GM12891 (cell line): ENCODE measurements around the gene FCRL1. TPM values are rescaled to one million over a fixed set of nuclear protein-coding genes. Genes with fewer than 3 reads are reported as not detected.

Experiments used
- DNase-seq: peaks from one replicate; pipeline ENCODE4 v3.0.0; 2011; ENCODE audit warnings: low spot score; ENCODE audit not compliant: insufficient read length
- FAIRE-seq: peaks from 2 replicates; lab custom pipeline; 2011; peaks lifted over from hg19 to GRCh38; lab: Jason Lieb, UNC
- PAX5 ChIP-seq: IDR thresholded peaks from 2 replicates; pipeline ENCODE4 v1.6.1; 2011; ENCODE audit warnings: low read length, moderate library complexity, mild to moderate bottlenecking; ENCODE audit not compliant: insufficient read depth, severe bottlenecking
- POLR2A ChIP-seq: IDR thresholded peaks from 2 replicates; pipeline ENCODE4 v1.6.1; 2011; ENCODE audit warnings: low read depth, low read length, control low read depth
- POLR2AphosphoS5 ChIP-seq: IDR thresholded peaks from 2 replicates; pipeline ENCODE4 v1.6.1; 2011; ENCODE audit warnings: low read depth, low read length, control low read depth
- POU2F2 ChIP-seq: IDR thresholded peaks from 2 replicates; pipeline ENCODE4 v1.6.1; 2011; ENCODE audit warnings: low read depth, mild to moderate bottlenecking, control low read depth, low read length, moderate library complexity
- SPI1 ChIP-seq: IDR thresholded peaks from 2 replicates; pipeline ENCODE4 v1.6.1; 2011; ENCODE audit warnings: low read depth, low read length, control low read depth
- TAF1 ChIP-seq: IDR thresholded peaks from 2 replicates; pipeline ENCODE4 v1.6.1; 2011; ENCODE audit warnings: low read depth, low read length, control low read depth
- polyA plus RNA-seq: library from polyadenylated mRNA; unstranded; fragments of >200 nt; gene quantifications from one replicate; pipeline ENCODE4 v1.2.1, GENCODE V29; 2012; ENCODE audit warnings: low read depth, missing spikeins, inconsistent platforms; ENCODE audit not compliant: missing spikeins

FCRL1 gene
- not detected for polyA plus RNA-seq

GRCh38 chr1:157819896-157820295, at the start of gene FCRL1:
Gene FCRL1 (minus strand): TSS chr1:157820120. CDS start chr1:157820037, 83 bp downstream.
- TF ChIP-seq POLR2AphosphoS5, result no peak
- TF ChIP-seq PAX5, result no peak
- TF ChIP-seq SPI1, result no peak
- TF ChIP-seq POU2F2, result no peak
- TF ChIP-seq POLR2A, result no peak
- no peak for TF ChIP-seq TAF1
- DNase-seq (no peak), FAIRE-seq (no peak)

- TF ChIP-seq POU2F2, result no peak
- TF ChIP-seq POLR2AphosphoS5, result no peak
- TF ChIP-seq SPI1, result no peak
- TF ChIP-seq POLR2A, result no peak
- no peak for TF ChIP-seq TAF1
- TF ChIP-seq PAX5, result no peak
- FAIRE-seq, result no peak
- no peak for DNase-seq
These were observed 48.7 kb upstream of the FCRL1 start for GRCh38 chr1:157868654-157869053.

GRCh38 chr1:157862114-157863070, 42.5 kb upstream of the FCRL1 start:
- peak; percentile 47 for FAIRE-seq

GRCh38 chr1:157856538-157856937, 36.6 kb upstream of the FCRL1 start:
- FAIRE-seq, result no peak
- TF ChIP-seq PAX5 (no peak), TAF1 (no peak), POLR2AphosphoS5 (no peak), POLR2A (no peak), SPI1 (no peak), POU2F2 (no peak)
- no peak for DNase-seq

More at GRCh38 chr1:157862114-157863070, 42.5 kb upstream of the FCRL1 start:
- DNase-seq, result no peak
- no peak for TF ChIP-seq TAF1
- no peak for TF ChIP-seq POLR2A
- no peak for TF ChIP-seq SPI1
- TF ChIP-seq POLR2AphosphoS5, result no peak
- TF ChIP-seq POU2F2, result no peak
- TF ChIP-seq PAX5, result no peak

GRCh38 chr1:157852476-157852875, 32.6 kb upstream of the FCRL1 start:
- FAIRE-seq (no peak), DNase-seq (no peak)
- TF ChIP-seq POU2F2, result no peak
- no peak for TF ChIP-seq PAX5

- DNase-seq, result no peak
- FAIRE-seq, result no peak
- TF ChIP-seq SPI1, result peak; percentile 66
- no peak for TF ChIP-seq POLR2AphosphoS5
These were observed 29.4 kb upstream of the FCRL1 start for GRCh38 chr1:157849229-157849875.

GRCh38 chr1:157844089-157844830, 24.3 kb upstream of the FCRL1 start:
- FAIRE-seq (no peak), DNase-seq (no peak)
- TF ChIP-seq POU2F2 (no peak), POLR2AphosphoS5 (no peak), POLR2A (no peak), PAX5 (no peak), TAF1 (no peak), SPI1 (no peak)

GRCh38 chr1:157842939-157843338, 23.0 kb upstream of the FCRL1 start:
- FAIRE-seq (no peak), DNase-seq (no peak)

GRCh38 chr1:157841708-157842107, 21.8 kb upstream of the FCRL1 start, which contains the start of gene CD5L:
Gene CD5L (minus strand): TSS chr1:157841808. CDS start chr1:157841701, 107 bp downstream.
- DNase-seq (no peak), FAIRE-seq (no peak)
- TF ChIP-seq POU2F2, result no peak
- no peak for TF ChIP-seq SPI1
- no peak for TF ChIP-seq POLR2AphosphoS5
- no peak for TF ChIP-seq POLR2A
- no peak for TF ChIP-seq PAX5
- no peak for TF ChIP-seq TAF1

More at GRCh38 chr1:157842939-157843338, 23.0 kb upstream of the FCRL1 start:
- TF ChIP-seq POLR2A (no peak), PAX5 (no peak), POU2F2 (peak; percentile 50; the same call in 1 of the 2 replicates)

GRCh38 chr1:157838966-157839365, 19.0 kb upstream of the FCRL1 start:
- DNase-seq (no peak), FAIRE-seq (no peak)
- TF ChIP-seq TAF1 (no peak), SPI1 (no peak), POLR2A (no peak), PAX5 (no peak), POU2F2 (no peak), POLR2AphosphoS5 (no peak)
